Adrenal gland (tissue), 5 donors: ENCODE data around the gene MIA2.

Source experiments
- POLR2A ChIP-seq, 2 donors: fragments of 450-650 bp; IDR thresholded peaks; one replicate each; pipeline ENCODE4 v1.6.1; 2017; ENCODE audit warnings: antibody characterized with exemption in 2 of 2, mild to moderate bottlenecking in 2 of 2, moderate library complexity in 1 of 2
- TF ChIP-seq, protein P1 (sequence below), 6 experiments: fragments of 450-650 bp in 4 of 6; fragments of 200-600 bp in 2 of 6; sonication (generic) in 1 of 6; IDR thresholded peaks; 1 replicate in 5 of 6; 2 replicates in 1 of 6; pipeline versions ENCODE4 v1.5.1 to v1.8.0; 2016 to 2021; ENCODE audit warnings: antibody characterized with exemption in 6 of 6, mild to moderate bottlenecking in 2 of 6, moderate library complexity in 1 of 6
- donor health status: DM: no; HTN: no; CAD: no.

DNA sequence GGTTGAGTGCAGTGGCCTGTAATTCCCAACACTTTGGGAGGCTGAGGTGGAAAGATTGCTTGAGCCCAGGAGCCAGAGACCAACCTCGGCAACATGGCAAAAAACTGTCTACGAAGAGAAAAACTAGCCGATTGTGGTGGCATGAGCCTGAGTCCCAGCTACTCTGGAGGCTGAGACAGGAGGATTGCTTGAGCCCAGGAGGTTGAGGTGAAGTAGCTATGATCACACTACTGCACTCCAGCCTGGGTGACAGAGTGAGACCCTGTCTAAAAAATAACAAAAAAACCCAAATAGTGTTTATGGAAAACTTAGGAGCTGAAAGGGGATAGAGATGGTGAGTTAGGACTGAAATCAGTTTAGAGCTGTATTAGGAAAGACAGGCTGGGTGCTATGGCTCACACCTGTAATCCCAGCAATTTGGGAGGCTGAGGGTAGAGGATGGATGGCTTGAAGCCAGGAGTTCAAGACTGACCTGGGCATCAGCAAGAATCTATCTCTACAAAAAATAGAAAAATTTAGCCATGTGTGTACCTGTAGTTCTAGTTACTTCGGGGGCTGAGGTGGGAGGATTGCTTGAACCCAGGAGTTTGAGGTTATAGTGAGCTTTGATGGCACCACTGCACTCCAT lies 49.0 kb upstream of the MIA2 start:
- TF ChIP-seq, protein P1, sequence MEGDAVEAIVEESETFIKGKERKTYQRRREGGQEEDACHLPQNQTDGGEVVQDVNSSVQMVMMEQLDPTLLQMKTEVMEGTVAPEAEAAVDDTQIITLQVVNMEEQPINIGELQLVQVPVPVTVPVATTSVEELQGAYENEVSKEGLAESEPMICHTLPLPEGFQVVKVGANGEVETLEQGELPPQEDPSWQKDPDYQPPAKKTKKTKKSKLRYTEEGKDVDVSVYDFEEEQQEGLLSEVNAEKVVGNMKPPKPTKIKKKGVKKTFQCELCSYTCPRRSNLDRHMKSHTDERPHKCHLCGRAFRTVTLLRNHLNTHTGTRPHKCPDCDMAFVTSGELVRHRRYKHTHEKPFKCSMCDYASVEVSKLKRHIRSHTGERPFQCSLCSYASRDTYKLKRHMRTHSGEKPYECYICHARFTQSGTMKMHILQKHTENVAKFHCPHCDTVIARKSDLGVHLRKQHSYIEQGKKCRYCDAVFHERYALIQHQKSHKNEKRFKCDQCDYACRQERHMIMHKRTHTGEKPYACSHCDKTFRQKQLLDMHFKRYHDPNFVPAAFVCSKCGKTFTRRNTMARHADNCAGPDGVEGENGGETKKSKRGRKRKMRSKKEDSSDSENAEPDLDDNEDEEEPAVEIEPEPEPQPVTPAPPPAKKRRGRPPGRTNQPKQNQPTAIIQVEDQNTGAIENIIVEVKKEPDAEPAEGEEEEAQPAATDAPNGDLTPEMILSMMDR (IDR thresholded peaks at IDR 0.05): no peak
- no peak for TF ChIP-seq POLR2A (IDR thresholded peaks at IDR 0.05)
